ENCODE data around the gene ESRRA. TPM values are rescaled to one million over a fixed set of nuclear protein-coding genes. Genes with fewer than 3 reads are reported as not detected.

ESRRA gene
- total and polyA plus RNA-seq, 2 of the 13 experiments (the other 11 are each of a cell fraction or from before 2014, with no cell fraction given), result 18.1 to 36.3 TPM

DNA sequence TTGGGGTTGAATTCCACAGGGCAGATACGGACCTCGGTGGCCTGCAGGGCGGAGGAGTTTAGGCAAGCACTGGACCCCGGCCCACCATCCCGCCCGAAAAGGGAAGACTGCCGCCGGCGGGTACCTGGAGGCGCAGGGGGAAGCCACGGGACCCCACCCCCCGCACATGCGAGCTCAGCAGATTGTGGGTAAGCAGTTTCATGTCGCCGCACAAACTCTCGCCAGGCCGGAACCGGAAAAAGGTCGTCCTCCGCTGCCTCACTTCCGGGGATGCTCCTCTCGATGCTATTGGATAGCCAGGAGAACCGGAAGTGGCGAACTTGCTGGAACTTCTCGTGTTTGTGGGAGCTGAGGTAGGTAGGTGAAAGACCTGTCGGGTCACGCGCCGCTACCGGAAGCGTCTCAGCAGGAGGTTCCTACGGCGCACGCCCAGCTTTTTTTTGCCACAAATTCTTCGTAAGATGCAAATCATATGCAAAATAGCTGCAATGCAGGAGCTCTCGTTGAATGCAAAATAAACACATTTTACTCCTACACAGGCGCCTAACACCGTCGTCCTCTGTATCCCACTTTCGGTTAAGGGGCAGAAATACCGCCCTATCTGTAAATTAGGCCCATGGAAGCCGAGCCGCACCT, 12.1 kb downstream of the ESRRA start, which contains the start of gene TRMT112 (continued):
- TF ChIP-seq NR2F1 (CRISPR knock-in tag; IDR thresholded peaks at IDR 0.05) (0 out of 4 replicates have a peak, but pooled peaks of 1 of the 2 experiments have one; percentile 20), ZNF407 (CRISPR knock-in tag; IDR thresholded peaks at IDR 0.05; ENCODE audit: not compliant biosample characterization) (no peak), FUBP1 (CRISPR knock-in tag; IDR thresholded peaks at IDR 0.05; ENCODE audit: borderline replicate concordance) (no peak), KLF12 (CRISPR knock-in tag; IDR thresholded peaks at IDR 0.05; ENCODE audit: borderline replicate concordance) (no peak), SMC3 (IDR thresholded peaks at IDR 0.05; ENCODE audit: low read length) (no peak), SP5 (CRISPR knock-in tag; IDR thresholded peaks at IDR 0.05; ENCODE audit: borderline replicate concordance, low read depth) (no peak), SPEN (CRISPR knock-in tag; IDR thresholded peaks at IDR 0.05; ENCODE audit: low read depth) (no peak; the same call in none of the 2 replicates), ZNF605 (CRISPR knock-in tag; IDR thresholded peaks at IDR 0.05) (peak; percentile 56), ZHX1 (CRISPR knock-in tag; IDR thresholded peaks at IDR 0.05; ENCODE audit: low read depth) (no peak), TFDP2 (CRISPR knock-in tag; IDR thresholded peaks at IDR 0.05) (peak; percentile 38), CENPX (CRISPR knock-in tag; IDR thresholded peaks at IDR 0.05) (no peak), ZNF547 (CRISPR knock-in tag; IDR thresholded peaks at IDR 0.05) (no peak)
